MM.1S (cell line): ENCODE measurements around the gene LYPD3.

Experiments used
- CTCF ChIP-seq: fragments of 300-600 bp; sonication (generic); IDR thresholded peaks from 2 replicates; pipeline ENCODE4 v1.5.1; 2016; ENCODE audit warnings: antibody characterized with exemption, low read length, mixed read lengths
- EZH2 ChIP-seq: fragments of 300-600 bp; sonication (generic); optimal IDR thresholded peaks from 2 replicates; pipeline ENCODE3; 2017; ENCODE audit warnings: low read depth, mild to moderate bottlenecking, antibody characterized with exemption, low read length, mixed read lengths
- EZH2phosphoT487 ChIP-seq: fragments of 300-600 bp; sonication (generic); IDR thresholded peaks from 2 replicates; pipeline ENCODE4 v1.6.1; 2018; ENCODE audit warnings: antibody characterized with exemption, low read length

- TF ChIP-seq EZH2 (no peak), CTCF (no peak), EZH2phosphoT487 (no peak)
These were observed 21.0 kb upstream of the LYPD3 start for GRCh38 chr19:43486412-43486811.
